Measurements from ENCODE around the gene VSIG10L2. TPM values are rescaled to one million over a fixed set of nuclear protein-coding genes. Genes with fewer than 3 reads are reported as not detected.

VSIG10L2 gene
- not detected in 2 replicates for total RNA-seq

GRCh38 chr11:125945797-125946520, at the start of gene VSIG10L2:
VSIG10L2 (plus strand) TSS chr11:125946044; CDS start chr11:125946056, 12 bp downstream.

GRCh38 chr11:125902927-125903710, 42.7 kb upstream of the VSIG10L2 start, which contains the start of gene PUS3:
PUS3 (minus strand) TSS chr11:125903206; CDS start chr11:125896284, 6,922 bp downstream.

GRCh38 chr11:125903711-125904659, 41.9 kb upstream of the VSIG10L2 start, which contains the start of gene DDX25:
DDX25 (plus strand) TSS chr11:125904508; CDS start chr11:125904518, 10 bp downstream.

Other genes starting within 250 kb of the VSIG10L2 start
- not detected in 2 replicates for gene PATE1, start 199.8 kb upstream of the VSIG10L2 start, total RNA-seq
- gene PATE2, start 167.2 kb upstream of the VSIG10L2 start, total RNA-seq: 0.28 TPM in 1 of 2 replicates, not detected in the other
- gene PATE3, start 157.9 kb upstream of the VSIG10L2 start, total RNA-seq: not detected in 2 replicates
- not detected in 2 replicates for gene PATE4, start 112.7 kb upstream of the VSIG10L2 start, total RNA-seq
- 3.0 and 4.3 TPM in 2 replicates for gene HYLS1, start 58.4 kb upstream of the VSIG10L2 start, total RNA-seq
- gene PUS3, start 42.8 kb upstream of the VSIG10L2 start, total RNA-seq: 12.8 and 16.6 TPM in 2 replicates
- not detected in 2 replicates for gene DDX25, start 41.5 kb upstream of the VSIG10L2 start, total RNA-seq
- 7.1 and 8.1 TPM in 2 replicates for gene CDON, start 116.8 kb downstream of the VSIG10L2 start, total RNA-seq

All from smooth muscle cell of the umbilical artery (primary cell).